Muscle layer of duodenum (tissue), 2 donors: ENCODE data around the gene DMD.

ENCODE experiments used
- H3K27ac ChIP-seq: one replicate; pipeline ENCODE4 v1.7.0; 2013; ENCODE audit warnings: mild to moderate bottlenecking, low read length
- H3K27me3 ChIP-seq: one replicate; pipeline ENCODE4 v1.7.0; 2013; ENCODE audit warnings: low read depth, mild to moderate bottlenecking, control low read depth, low read length
- H3K36me3 ChIP-seq, 2 donors: one replicate each; pipeline ENCODE4 v1.7.0; 2013; ENCODE audit warnings: low read length in 2 of 2, control low read depth in 1 of 2, mild to moderate bottlenecking in 1 of 2; ENCODE audit not compliant: insufficient read depth in 2 of 2, control insufficient read depth in 1 of 2
- H3K4me1 ChIP-seq, 2 donors: one replicate each; pipeline ENCODE4 v1.7.0; 2013; ENCODE audit warnings: low read length in 2 of 2, mild to moderate bottlenecking in 2 of 2, control low read depth in 1 of 2, moderate library complexity in 1 of 2; ENCODE audit not compliant: insufficient read depth in 2 of 2, control insufficient read depth in 1 of 2
- H3K4me3 ChIP-seq, 2 donors: one replicate each; pipeline ENCODE4 v1.7.0; 2013; ENCODE audit warnings: low read length in 2 of 2, low read depth in 1 of 2, mild to moderate bottlenecking in 1 of 2
- H3K9me3 ChIP-seq, 2 donors: one replicate each; pipeline ENCODE4 v1.7.0; 2013; ENCODE audit warnings: low read length in 2 of 2, control low read depth in 1 of 2, mild to moderate bottlenecking in 1 of 2; ENCODE audit not compliant: control insufficient read depth in 1 of 2
- donor health status: healthy.

The DMD gene

GRCh38 chrX:31170792-31171191, 2040.6 kb downstream of the DMD start:
- no peaks in the 10 kb centered on the region for H3K9me3 ChIP-seq
- no peak overlapping the region for H3K27ac ChIP-seq
- no peak overlapping the region for H3K4me3 ChIP-seq
- H3K4me1 ChIP-seq, result no peaks in the 10 kb centered on the region
- no peaks in the 10 kb centered on the region for H3K27me3 ChIP-seq
- H3K36me3 ChIP-seq, result no peaks in the 10 kb centered on the region

- H3K27me3 ChIP-seq, result no peaks in the 10 kb centered on the region
Observed at GRCh38 chrX:31168551-31168950, 2042.8 kb downstream of the DMD start.

GRCh38 chrX:31166832-31167231, 2044.5 kb downstream of the DMD start:
- no peaks in the 10 kb centered on the region for H3K9me3 ChIP-seq
- no peaks in the 10 kb centered on the region for H3K36me3 ChIP-seq
- no peak overlapping the region for H3K27ac ChIP-seq
- no peaks in the 10 kb centered on the region for H3K27me3 ChIP-seq
- no peaks in the 10 kb centered on the region for H3K4me1 ChIP-seq
- no peak overlapping the region for H3K4me3 ChIP-seq

More at GRCh38 chrX:31168551-31168950, 2042.8 kb downstream of the DMD start:
- H3K4me1 ChIP-seq, result no peaks in the 10 kb centered on the region
- H3K9me3 ChIP-seq, result no peaks in the 10 kb centered on the region
- no peak overlapping the region for H3K27ac ChIP-seq
- no peaks in the 10 kb centered on the region for H3K36me3 ChIP-seq
- no peak overlapping the region for H3K4me3 ChIP-seq

GRCh38 chrX:31166416-31166815, 2044.9 kb downstream of the DMD start:
- Histone ChIP-seq H3K27ac (no peak overlapping the region), H3K9me3 (no peaks in the 10 kb centered on the region), H3K4me3 (no peak overlapping the region), H3K36me3 (no peaks in the 10 kb centered on the region), H3K4me1 (no peaks in the 10 kb centered on the region), H3K27me3 (no peaks in the 10 kb centered on the region)

- no peaks in the 10 kb centered on the region for H3K9me3 ChIP-seq
- no peaks in the 10 kb centered on the region for H3K36me3 ChIP-seq
- H3K4me3 ChIP-seq, result no peak overlapping the region
- H3K4me1 ChIP-seq, result no peaks in the 10 kb centered on the region
- no peaks in the 10 kb centered on the region for H3K27me3 ChIP-seq
- no peak overlapping the region for H3K27ac ChIP-seq
Observed at GRCh38 chrX:31165241-31166035, 2045.9 kb downstream of the DMD start.

GRCh38 chrX:31154946-31155345, 2056.4 kb downstream of the DMD start:
- Histone ChIP-seq H3K36me3 (no peaks in the 10 kb centered on the region), H3K27ac (no peak overlapping the region)

GRCh38 chrX:31153475-31154047, 2057.8 kb downstream of the DMD start:
- no peak overlapping the region for H3K4me3 ChIP-seq
- no peak overlapping the region for H3K27ac ChIP-seq
- peaks cover 0 to 2% of the 10 kb centered on the region in 2 donors for H3K36me3 ChIP-seq
- no peaks in the 10 kb centered on the region for H3K27me3 ChIP-seq
- no peaks in the 10 kb centered on the region for H3K4me1 ChIP-seq
- H3K9me3 ChIP-seq, result no peaks in the 10 kb centered on the region

More at GRCh38 chrX:31154946-31155345, 2056.4 kb downstream of the DMD start:
- H3K4me3 ChIP-seq, result no peak overlapping the region
- no peaks in the 10 kb centered on the region for H3K27me3 ChIP-seq
- H3K9me3 ChIP-seq, result no peaks in the 10 kb centered on the region
- H3K4me1 ChIP-seq, result no peaks in the 10 kb centered on the region

- no peaks in the 10 kb centered on the region for H3K4me1 ChIP-seq
- no peak overlapping the region for H3K27ac ChIP-seq
- no peak overlapping the region for H3K4me3 ChIP-seq
- no peaks in the 10 kb centered on the region for H3K9me3 ChIP-seq
- H3K27me3 ChIP-seq, result no peaks in the 10 kb centered on the region
- peaks cover 0 to 17% of the 10 kb centered on the region in 2 donors for H3K36me3 ChIP-seq
Observed at GRCh38 chrX:31147175-31147574, 2064.2 kb downstream of the DMD start.

GRCh38 chrX:31139961-31140360, 2071.4 kb downstream of the DMD start:
- Histone ChIP-seq H3K4me3 (no peak overlapping the region), H3K36me3 (peaks cover 0 to 19% of the 10 kb centered on the region in 2 donors), H3K27me3 (no peaks in the 10 kb centered on the region), H3K4me1 (no peaks in the 10 kb centered on the region), H3K9me3 (peaks cover 0 to 3% of the 10 kb centered on the region in 2 donors), H3K27ac (no peak overlapping the region)

- no peak overlapping the region for H3K4me3 ChIP-seq
- peaks cover 0 to 3% of the 10 kb centered on the region in 2 donors for H3K9me3 ChIP-seq
- no peaks in the 10 kb centered on the region for H3K27me3 ChIP-seq
- H3K36me3 ChIP-seq, result peaks cover 0 to 17% of the 10 kb centered on the region in 2 donors
- H3K4me1 ChIP-seq, result no peaks in the 10 kb centered on the region
- H3K27ac ChIP-seq, result no peak overlapping the region
Observed at GRCh38 chrX:31138124-31138523, 2073.2 kb downstream of the DMD start.

GRCh38 chrX:31136144-31136611, 2075.2 kb downstream of the DMD start:
- Histone ChIP-seq H3K4me3 (no peak overlapping the region), H3K36me3 (peaks cover 0 to 17% of the 10 kb centered on the region in 2 donors), H3K27ac (no peak overlapping the region), H3K9me3 (peaks cover 0 to 3% of the 10 kb centered on the region in 2 donors), H3K4me1 (no peaks in the 10 kb centered on the region), H3K27me3 (no peaks in the 10 kb centered on the region)
